ENCODE data around the gene PRPF39.

PRPF39 gene

GRCh38 chr14:45039390-45039789 lies 44.5 kb upstream of the PRPF39 start:
- Histone ChIP-seq H3K27ac (no peak overlapping the region), H3K4me1 (no peaks in the 10 kb centered on the region), H3K36me3 (ENCODE audit: control insufficient read depth, insufficient read depth, low read length) (no peaks in the 10 kb centered on the region), H3K9me3 (ENCODE audit: control insufficient read depth, low read length) (no peaks in the 10 kb centered on the region), H3K9ac (no peak overlapping the region), H2AFZ (no peak overlapping the region), H3K79me2 (no peaks in the 10 kb centered on the region), H3K4me3 (ENCODE audit: low read depth, low read length) (no peak overlapping the region), H3K4me2 (ENCODE audit: low read length) (no peak overlapping the region), H3K27me3 (ENCODE audit: control insufficient read depth, insufficient read depth, low read length) (no peaks in the 10 kb centered on the region)
- no peak for TF ChIP-seq CTCF (IDR thresholded peaks at IDR 0.05)

- H3K36me3 ChIP-seq (ENCODE audit: control insufficient read depth, insufficient read depth, low read length), result no peaks in the 10 kb centered on the region
- TF ChIP-seq CTCF (IDR thresholded peaks at IDR 0.05), result no peak
- H3K9me3 ChIP-seq (ENCODE audit: control insufficient read depth, low read length), result no peaks in the 10 kb centered on the region
- no peak overlapping the region for H3K4me2 ChIP-seq (ENCODE audit: low read length)
- H3K27ac ChIP-seq, result no peak overlapping the region
- H3K4me1 ChIP-seq, result no peaks in the 10 kb centered on the region
- no peaks in the 10 kb centered on the region for H3K27me3 ChIP-seq (ENCODE audit: control insufficient read depth, insufficient read depth, low read length)
- H3K4me3 ChIP-seq (ENCODE audit: low read depth, low read length), result no peak overlapping the region
- H3K79me2 ChIP-seq, result no peaks in the 10 kb centered on the region
- no peak overlapping the region for H3K9ac ChIP-seq
- no peak overlapping the region for H2AFZ ChIP-seq
These were observed 42.3 kb upstream of the PRPF39 start for GRCh38 chr14:45041641-45042040.

GRCh38 chr14:45044638-45045037 lies 39.3 kb upstream of the PRPF39 start:
- Histone ChIP-seq H3K27me3 (ENCODE audit: control insufficient read depth, insufficient read depth, low read length) (no peaks in the 10 kb centered on the region), H3K9me3 (ENCODE audit: control insufficient read depth, low read length) (no peaks in the 10 kb centered on the region), H3K36me3 (ENCODE audit: control insufficient read depth, insufficient read depth, low read length) (no peaks in the 10 kb centered on the region), H3K79me2 (no peaks in the 10 kb centered on the region), H3K9ac (no peak overlapping the region), H3K4me2 (ENCODE audit: low read length) (no peak overlapping the region), H3K4me1 (no peaks in the 10 kb centered on the region), H3K27ac (no peak overlapping the region), H3K4me3 (ENCODE audit: low read depth, low read length) (no peak overlapping the region), H2AFZ (no peak overlapping the region)
- TF ChIP-seq CTCF (IDR thresholded peaks at IDR 0.05), result no peak

- H3K4me1 ChIP-seq, result no peaks in the 10 kb centered on the region
- no peak overlapping the region for H2AFZ ChIP-seq
- H3K4me3 ChIP-seq (ENCODE audit: low read depth, low read length), result no peak overlapping the region
- H3K27ac ChIP-seq, result no peak overlapping the region
- no peak overlapping the region for H3K9ac ChIP-seq
- no peaks in the 10 kb centered on the region for H3K9me3 ChIP-seq (ENCODE audit: control insufficient read depth, low read length)
- no peak overlapping the region for H3K4me2 ChIP-seq (ENCODE audit: low read length)
- no peak for TF ChIP-seq CTCF (IDR thresholded peaks at IDR 0.05)
- peaks cover 6% of the 10 kb centered on the region for H3K79me2 ChIP-seq
- no peaks in the 10 kb centered on the region for H3K36me3 ChIP-seq (ENCODE audit: control insufficient read depth, insufficient read depth, low read length)
- no peaks in the 10 kb centered on the region for H3K27me3 ChIP-seq (ENCODE audit: control insufficient read depth, insufficient read depth, low read length)
These were observed 35.5 kb upstream of the PRPF39 start for GRCh38 chr14:45048385-45048784.

GRCh38 chr14:45051180-45051579 lies 32.7 kb upstream of the PRPF39 start:
- Histone ChIP-seq H3K4me1 (no peaks in the 10 kb centered on the region), H3K4me2 (ENCODE audit: low read length) (no peak overlapping the region), H3K36me3 (ENCODE audit: control insufficient read depth, insufficient read depth, low read length) (no peaks in the 10 kb centered on the region), H3K27ac (no peak overlapping the region), H3K4me3 (ENCODE audit: low read depth, low read length) (no peak overlapping the region), H2AFZ (no peak overlapping the region), H3K9me3 (ENCODE audit: control insufficient read depth, low read length) (no peaks in the 10 kb centered on the region), H3K27me3 (ENCODE audit: control insufficient read depth, insufficient read depth, low read length) (no peaks in the 10 kb centered on the region), H3K79me2 (peaks cover 8% of the 10 kb centered on the region), H3K9ac (no peak overlapping the region)
- TF ChIP-seq CTCF (IDR thresholded peaks at IDR 0.05), result no peak

Data from parathyroid adenoma (tissue), 2 donors.